Stimulated activated CD4-positive, alpha-beta T cell treated with anti-CD3 and anti-CD28 coated beads, Interleukin-1b, Interleukin-23, amount 100 ng/mL, for 24 hours (primary cell): ENCODE data around the gene USF2.
A peak's percentile ranks its signal among the peaks of the same experiment; 100 is the strongest.

Source experiments
- DNase-seq, 4 experiments: peaks; one replicate each; pipeline ENCODE4 v3.0.0-alpha.2; 2020; ENCODE audit warnings: low read depth in 4 of 4, low spot score in 1 of 4

Gene USF2

GRCh38 chr19:35265126-35265899 lies 3.4 kb upstream of the USF2 start:
- no peak for DNase-seq

- DNase-seq = no peak
Measured at GRCh38 chr19:35265900-35266519, 2.8 kb upstream of the USF2 start.

GRCh38 chr19:35266520-35267352 lies 2.0 kb upstream of the USF2 start:
- DNase-seq = no peak

- peak in 2 of 4 experiments; percentile 23 to 24 for DNase-seq
Measured at GRCh38 chr19:35267353-35267817, 1.4 kb upstream of the USF2 start.

GRCh38 chr19:35267818-35268535 lies 785 bp upstream of the USF2 start:
- DNase-seq = peak; percentile 27 to 67 (median 52)

GRCh38 chr19:35269438-35270117 lies 816 bp downstream of the USF2 start:
- DNase-seq = peak in 3 of 4 experiments; percentile 45 to 63 (median 56)

- DNase-seq = no peak
Measured at GRCh38 chr19:35270381-35270811, 1.6 kb downstream of the USF2 start.

GRCh38 chr19:35271546-35271945 lies 2.8 kb downstream of the USF2 start:
- DNase-seq = no peak

- no peak for DNase-seq
Measured at GRCh38 chr19:35272122-35272719, 3.5 kb downstream of the USF2 start.

GRCh38 chr19:35272954-35273649 lies 4.3 kb downstream of the USF2 start:
- no peak for DNase-seq

GRCh38 chr19:35273686-35274259 lies 5.0 kb downstream of the USF2 start:
- no peak for DNase-seq

- DNase-seq = no peak
Measured at GRCh38 chr19:35274323-35274722, 5.6 kb downstream of the USF2 start.

GRCh38 chr19:35276706-35277281 lies 8.0 kb downstream of the USF2 start:
- DNase-seq = no peak

- no peak for DNase-seq
Measured at GRCh38 chr19:35278578-35279284, 10.0 kb downstream of the USF2 start.

- no peak for DNase-seq
Measured at GRCh38 chr19:35279374-35279773, 10.6 kb downstream of the USF2 start.

- DNase-seq = no peak
Measured at GRCh38 chr19:35279985-35280821, 11.4 kb downstream of the USF2 start.

- DNase-seq = no peak
Measured at GRCh38 chr19:35281303-35281702, 12.5 kb downstream of the USF2 start.
